GM23248 (cell line): ENCODE results near the gene ATXN2L. TPM values are rescaled to one million over a fixed set of nuclear protein-coding genes. Genes with fewer than 3 reads are reported as not detected.
"Not testable (repeated sequence)": the region's sequence is repeated elsewhere in the genome, so short reads cannot be mapped to it uniquely, and the experiment has no call there.

Experiments used
- DNase-seq: peaks from one replicate; pipeline ENCODE4 v3.0.0-alpha.2; 2015
- H2AFZ ChIP-seq: fragments of 200-600 bp; sonication (generic); 2 replicates; pipeline ENCODE4 v1.6.1; 2016; ENCODE audit warnings: antibody characterized with exemption
- H3F3A ChIP-seq: fragments of 200-600 bp; sonication (generic); 2 replicates; pipeline ENCODE4 v1.6.1; 2016; ENCODE audit warnings: mild to moderate bottlenecking, antibody characterized with exemption, mixed run types; ENCODE audit not compliant: insufficient read depth
- H3K27ac ChIP-seq: fragments of 200-600 bp; sonication (generic); 2 replicates; pipeline ENCODE4 v1.5.1; 2016; ENCODE audit warnings: mild to moderate bottlenecking
- H3K27me3 ChIP-seq: fragments of 200-600 bp; sonication (generic); replicated peaks from 2 replicates; pipeline ENCODE4 v1.6.1; 2016; ENCODE audit warnings: mild to moderate bottlenecking; ENCODE audit not compliant: insufficient read depth
- H3K36me3 ChIP-seq: fragments of 200-600 bp; sonication (generic); 2 replicates; pipeline ENCODE4 v1.6.1; 2016; ENCODE audit warnings: low read depth, mild to moderate bottlenecking
- H3K4me1 ChIP-seq: fragments of 200-600 bp; sonication (generic); 2 replicates; pipeline ENCODE4 v1.6.1; 2016; ENCODE audit warnings: mild to moderate bottlenecking; ENCODE audit not compliant: insufficient read depth
- H3K4me2 ChIP-seq: fragments of 200-600 bp; sonication (generic); one replicate; pipeline ENCODE4 v1.6.1; 2016; ENCODE audit warnings: mild to moderate bottlenecking; ENCODE audit not compliant: unreplicated experiment
- H3K4me3 ChIP-seq: fragments of 200-600 bp; sonication (generic); 2 replicates; pipeline ENCODE4 v1.5.1; 2016; ENCODE audit warnings: mild to moderate bottlenecking
- H3K79me2 ChIP-seq: fragments of 200-600 bp; sonication (generic); 2 replicates; pipeline ENCODE4 v1.6.1; 2016; ENCODE audit warnings: mild to moderate bottlenecking; ENCODE audit not compliant: insufficient read depth
- H3K9ac ChIP-seq: fragments of 200-600 bp; sonication (generic); 2 replicates; pipeline ENCODE4 v1.6.1; 2016; ENCODE audit warnings: mild to moderate bottlenecking
- H3K9me2 ChIP-seq: fragments of 200-600 bp; sonication (generic); 2 replicates; pipeline ENCODE4 v1.6.1; 2016; ENCODE audit warnings: mixed run types, mild to moderate bottlenecking, moderate library complexity; ENCODE audit not compliant: insufficient read depth
- H3K9me3 ChIP-seq: fragments of 200-600 bp; sonication (generic); one replicate; pipeline ENCODE4 v1.6.1; 2017; ENCODE audit warnings: low read depth
- H4K20me1 ChIP-seq: fragments of 200-600 bp; sonication (generic); 2 replicates; pipeline ENCODE4 v1.6.0; 2016; ENCODE audit not compliant: insufficient read depth
- EZH2 ChIP-seq: fragments of 200-600 bp; sonication (generic); IDR thresholded peaks from 2 replicates; pipeline ENCODE4 v1.6.1; 2018; ENCODE audit warnings: antibody characterized with exemption, mild to moderate bottlenecking; ENCODE audit not compliant: insufficient read depth, poor library complexity, severe bottlenecking
- EZH2phosphoT487 ChIP-seq: fragments of 200-600 bp; sonication (generic); IDR thresholded peaks from 2 replicates; pipeline ENCODE4 v1.6.1; 2018; ENCODE audit warnings: antibody characterized with exemption, moderate library complexity, mild to moderate bottlenecking, low read depth; ENCODE audit not compliant: insufficient read depth
- WGBS, 2 experiments: methylation state at CpG; one replicate each; pipeline ENCODE4 v1.1.6; 2015 to 2017; ENCODE audit warnings: low lambda C conversion rate in 2 of 2, low coverage in 1 of 2; ENCODE audit errors: missing lambda C conversion rate in 2 of 2; 5-methylcytosine and 5-hydroxymethylcytosine counted together
- in situ Hi-C: fragments of 300-500 bp; cut with MboI; formaldehyde crosslinking; loops from 2 replicates; pipeline ENCODE4 v1.15.0; 2020
- polyA plus RNA-seq: library from polyadenylated mRNA; unstranded; fragments of >200 nt; fragmentation: Nextera tagmentation; extraction: Ambion mirVana; gene quantifications from 2 replicates; pipeline ENCODE4 v1.2.1, GENCODE V29; 2016
- total RNA-seq: library from RNA; depleted of rRNA; stranded (reverse); fragments of >200 nt; shearing (Covaris generic); gene quantifications from 2 replicates; pipeline ENCODE4 v1.2.3, GENCODE V29; 2014

Gene ATXN2L
- total and polyA plus RNA-seq, 2 experiments from 2014 or later, result 43.1 to 50.7 TPM

DNA sequence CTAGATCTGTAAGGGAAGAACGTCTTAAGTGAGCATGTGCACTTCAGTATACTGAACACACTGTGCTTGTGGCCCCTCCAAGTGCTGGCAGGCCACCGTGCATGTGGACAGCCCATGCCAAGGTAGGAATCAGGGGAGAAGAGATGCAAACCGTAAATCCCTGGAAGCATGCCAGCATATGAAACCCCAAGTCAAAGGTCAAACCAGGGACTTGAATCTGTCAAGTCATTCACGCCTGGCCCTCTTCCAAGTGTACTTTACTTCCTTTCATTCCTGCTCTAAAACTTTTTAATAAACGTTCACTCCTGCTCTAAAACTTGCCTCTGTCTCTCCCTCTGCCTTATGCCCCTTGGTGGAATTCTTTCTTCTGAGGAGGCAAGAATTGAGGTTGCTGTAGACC, 2.8 kb upstream of the ATXN2L start:
- WGBS, 2 experiments, result 89 to 94% methylated on average over 5 of the region's 5 CpGs
- Histone ChIP-seq H3K4me1 (peaks cover 9% of the 10 kb centered on the region; the same call in 1 of the 2 replicates), H3K9me3 (no peaks in the 10 kb centered on the region), H3K27ac (no peak overlapping the region), H3K4me3 (no peak overlapping the region), H3K9ac (no peak overlapping the region), H3F3A (no peaks in the 10 kb centered on the region), H3K9me2 (no peaks in the 10 kb centered on the region), H3K36me3 (no peaks in the 10 kb centered on the region), H2AFZ (no peak overlapping the region), H3K79me2 (peaks cover 51% of the 10 kb centered on the region), H3K27me3 (no peaks in the 10 kb centered on the region), H3K4me2 (no peak overlapping the region), H4K20me1 (no peaks in the 10 kb centered on the region)
- in situ Hi-C loops, result no loop called here
- no peak for TF ChIP-seq EZH2
- TF ChIP-seq EZH2phosphoT487, result no peak
- no peak for DNase-seq

DNA sequence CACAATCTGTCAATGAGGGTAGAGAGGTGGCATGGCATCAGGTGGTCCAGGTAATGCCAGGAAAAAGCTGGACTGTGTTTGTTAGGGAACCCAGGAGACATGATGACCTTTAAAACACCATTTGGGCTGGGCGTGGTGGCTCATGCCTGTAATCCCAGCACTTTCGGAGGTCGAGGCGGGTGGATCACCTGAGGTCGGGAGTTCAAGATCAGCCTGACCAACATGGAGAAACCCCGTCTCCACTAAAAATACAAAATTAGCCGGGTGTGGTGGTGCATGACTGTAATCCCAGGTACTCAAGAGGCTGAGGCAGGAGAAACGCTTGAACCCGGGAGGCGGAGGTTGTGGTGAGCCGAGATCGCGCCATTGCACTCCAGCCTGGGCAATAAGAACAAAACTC, 2.3 kb upstream of the ATXN2L start:
- in situ Hi-C loops, result not testable (repeated sequence)
- peaks cover 56% of the 10 kb centered on the region for H3K79me2 ChIP-seq

DNA sequence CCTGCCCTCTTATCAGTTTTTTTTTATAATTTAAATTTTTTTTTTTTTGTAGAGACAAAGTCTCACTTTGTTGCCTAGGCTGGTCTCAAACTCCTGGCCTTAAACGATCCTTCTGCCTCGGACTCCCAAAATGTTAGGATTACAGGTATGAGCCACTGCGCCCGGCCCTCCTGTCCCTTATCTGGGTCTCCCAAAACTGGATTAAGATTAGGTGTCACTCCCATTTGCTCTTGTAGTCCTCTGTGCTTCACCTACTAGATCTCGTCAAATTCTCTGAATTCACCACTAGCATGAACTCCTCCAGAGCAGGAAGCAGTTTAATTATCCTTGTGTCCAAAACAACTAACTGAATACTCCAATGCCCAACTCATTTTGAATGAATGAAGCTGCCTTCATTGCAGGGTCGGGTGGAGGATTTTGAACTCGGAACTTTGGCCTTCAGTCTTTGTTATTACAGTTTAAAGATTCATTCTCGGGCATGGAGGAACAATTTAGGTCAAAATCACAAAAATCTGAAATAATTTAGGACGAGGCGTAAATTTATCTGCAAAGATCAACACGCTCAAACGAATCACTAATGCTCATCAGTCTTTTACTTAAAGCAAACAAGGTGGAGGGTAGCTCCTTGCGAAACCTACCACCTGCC, 802 bp upstream of the ATXN2L start:
- peaks cover 71% of the 10 kb centered on the region for H3K79me2 ChIP-seq
- H3K4me2 ChIP-seq, result peak overlapping the region; percentile 82
- H3K9ac ChIP-seq, result peak overlapping the region; percentile 94
- DNase-seq, result peak; percentile 31
- H3K9me2 ChIP-seq, result no peaks in the 10 kb centered on the region
- H3K27me3 ChIP-seq, result no peaks in the 10 kb centered on the region
- peak overlapping the region; percentile 92 for H2AFZ ChIP-seq
- peak overlapping the region; percentile 89 for H3K27ac ChIP-seq
- H3K9me3 ChIP-seq, result no peaks in the 10 kb centered on the region
- peaks cover 6% of the 10 kb centered on the region; the same call in 1 of the 2 replicates for H4K20me1 ChIP-seq
- no peaks in the 10 kb centered on the region for H3F3A ChIP-seq
- 22 to 24% methylated on average over 13 of the region's 13 CpGs for WGBS, 2 experiments
- peak overlapping the region; percentile 91 for H3K4me3 ChIP-seq
- H3K4me1 ChIP-seq, result peaks cover 26% of the 10 kb centered on the region
- in situ Hi-C loops, result no loop called here
- H3K36me3 ChIP-seq, result peaks cover 15% of the 10 kb centered on the region
- TF ChIP-seq EZH2, result no peak
- TF ChIP-seq EZH2phosphoT487, result no peak

More for the DNA sequence above, 2.3 kb upstream of the ATXN2L start:
- not testable (repeated sequence) for H4K20me1 ChIP-seq, H3K9ac ChIP-seq, H3K36me3 ChIP-seq, H3K27ac ChIP-seq, H3K9me2 ChIP-seq, H2AFZ ChIP-seq, H3F3A ChIP-seq, DNase-seq, H3K4me2 ChIP-seq, H3K4me3 ChIP-seq, H3K9me3 ChIP-seq, H3K27me3 ChIP-seq
- WGBS, 2 experiments, result 97% methylated on average over 11 to 13 of the region's 13 CpGs
- peaks cover 15% of the 10 kb centered on the region for H3K4me1 ChIP-seq

DNA sequence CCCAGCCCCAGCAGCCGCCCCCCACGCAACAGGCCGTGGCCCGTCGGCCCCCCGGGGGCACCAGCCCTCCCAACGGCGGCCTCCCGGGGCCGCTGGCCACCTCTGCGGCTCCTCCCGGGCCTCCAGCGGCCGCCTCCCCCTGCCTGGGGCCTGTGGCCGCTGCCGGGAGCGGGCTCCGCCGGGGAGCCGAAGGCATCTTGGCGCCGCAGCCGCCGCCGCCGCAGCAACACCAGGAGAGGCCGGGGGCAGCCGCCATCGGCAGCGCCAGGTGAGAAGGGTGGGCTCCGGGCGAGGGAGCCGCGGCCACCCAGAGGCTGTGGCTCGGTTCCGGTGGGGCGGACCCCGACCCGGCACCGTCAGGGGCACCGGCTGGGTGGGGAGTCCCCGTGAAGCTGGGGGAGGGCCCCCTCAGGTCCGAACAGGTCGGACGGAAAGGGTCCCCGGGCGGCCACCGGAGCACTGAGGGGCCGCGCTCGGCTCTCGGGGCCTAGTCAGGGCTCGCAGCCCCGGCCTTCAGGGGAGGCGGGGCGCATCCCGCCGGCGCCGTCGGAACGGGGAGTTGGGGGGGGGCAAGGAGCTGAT, 583 bp downstream of the ATXN2L start:
- peaks cover 27% of the 10 kb centered on the region for H3K36me3 ChIP-seq
- in situ Hi-C loops, result no loop called here
- no peaks in the 10 kb centered on the region for H3K9me2 ChIP-seq
- peaks cover 26% of the 10 kb centered on the region for H3K4me1 ChIP-seq
- H3K4me3 ChIP-seq, result peak overlapping the region; percentile 91
- H4K20me1 ChIP-seq, result peaks cover 6% of the 10 kb centered on the region; the same call in 1 of the 2 replicates
- peaks cover 7% of the 10 kb centered on the region; the same call in 1 of the 2 replicates for H3F3A ChIP-seq
- peaks cover 83% of the 10 kb centered on the region for H3K79me2 ChIP-seq
- H3K9ac ChIP-seq, result peak overlapping the region; percentile 94
- no peaks in the 10 kb centered on the region for H3K9me3 ChIP-seq
- no peaks in the 10 kb centered on the region for H3K27me3 ChIP-seq
- DNase-seq, result peak; percentile 65
- 1 to 3% methylated on average over 29 to 57 of the region's 62 CpGs for WGBS, 2 experiments
- TF ChIP-seq EZH2 (no peak), EZH2phosphoT487 (no peak)
- peak overlapping the region; percentile 89 for H3K27ac ChIP-seq
- H3K4me2 ChIP-seq, result peak overlapping the region; percentile 58
- H2AFZ ChIP-seq, result peak overlapping the region; percentile 92
